Brain microvascular endothelial cell (primary cell): Measurements from ENCODE around the gene CCDC33.

Experiments used
- DNase-seq: peaks from one replicate; pipeline ENCODE4 v3.0.0-alpha.2; 2020
- H3K27ac ChIP-seq: fragments of 250-450 bp; sonication (Bioruptor Pico); 2 replicates; pipeline ENCODE4 v1.5.1; 2020; ENCODE audit warnings: mild to moderate bottlenecking, moderate library complexity
- H3K27me3 ChIP-seq: fragments of 250-450 bp; sonication (Bioruptor Pico); replicated peaks from 2 replicates; pipeline ENCODE4 v1.5.1; 2020; ENCODE audit warnings: mild to moderate bottlenecking
- H3K36me3 ChIP-seq: fragments of 250-450 bp; sonication (Bioruptor Pico); replicated peaks from 2 replicates; pipeline ENCODE4 v1.5.1; 2020; ENCODE audit warnings: mild to moderate bottlenecking
- H3K4me3 ChIP-seq: 2 replicates; pipeline ENCODE4 v1.5.1; 2011; ENCODE audit warnings: low read depth, mild to moderate bottlenecking, control low read depth, low read length, moderate library complexity
- CTCF ChIP-seq: IDR thresholded peaks from 2 replicates; pipeline ENCODE4 v1.5.1; 2011; ENCODE audit warnings: low read depth, mild to moderate bottlenecking, moderate library complexity, low read length, control low read depth, inconsistent platforms; ENCODE audit errors: missing control alignments
- in situ Hi-C: cut with HindIII; loops from 2 replicates; pipeline ENCODE4 v1.10.0; 2017; ENCODE audit warnings: low sequenced_read_pairs, low pct_ligation_motif_present

CCDC33 gene

GRCh38 chr15:74374648-74375302 lies 138.6 kb downstream of the CCDC33 start:
- no peak for TF ChIP-seq CTCF
- DNase-seq, result no peak

GRCh38 chr15:74375303-74375693 lies 139.2 kb downstream of the CCDC33 start:
- Histone ChIP-seq H3K27me3 (no peaks in the 10 kb centered on the region), H3K36me3 (no peaks in the 10 kb centered on the region), H3K4me3 (no peak overlapping the region), H3K27ac (no peak overlapping the region)
- peak; percentile 77 for DNase-seq
- in situ Hi-C loops, result no loop called here
- TF ChIP-seq CTCF, result peak; percentile 91

More at GRCh38 chr15:74374648-74375302, 138.6 kb downstream of the CCDC33 start:
- in situ Hi-C loops, result loop anchor here (25.0 kb wide), 1 partner anchor 388 kb away; no protein-coding TSS in a partner anchor
- Histone ChIP-seq H3K4me3 (peak overlapping the region; percentile 65), H3K36me3 (no peaks in the 10 kb centered on the region), H3K27ac (no peak overlapping the region), H3K27me3 (no peaks in the 10 kb centered on the region)

- TF ChIP-seq CTCF, result no peak
- Histone ChIP-seq H3K27me3 (no peaks in the 10 kb centered on the region), H3K27ac (no peak overlapping the region), H3K36me3 (no peaks in the 10 kb centered on the region), H3K4me3 (no peak overlapping the region)
- in situ Hi-C loops, result no loop called here
- no peak for DNase-seq
These were observed 140.1 kb downstream of the CCDC33 start for GRCh38 chr15:74376226-74376625.

GRCh38 chr15:74376825-74377581 lies 140.9 kb downstream of the CCDC33 start:
- TF ChIP-seq CTCF, result no peak
- Histone ChIP-seq H3K27ac (no peak overlapping the region), H3K36me3 (no peaks in the 10 kb centered on the region), H3K27me3 (no peaks in the 10 kb centered on the region), H3K4me3 (no peak overlapping the region)
- no peak for DNase-seq
- in situ Hi-C loops, result no loop called here

GRCh38 chr15:74377831-74378766 lies 142.0 kb downstream of the CCDC33 start:
- no peak overlapping the region for H3K27ac ChIP-seq
- in situ Hi-C loops, result no loop called here
- H3K4me3 ChIP-seq, result no peak overlapping the region
- TF ChIP-seq CTCF, result no peak
- DNase-seq, result no peak
- no peaks in the 10 kb centered on the region for H3K36me3 ChIP-seq
- no peaks in the 10 kb centered on the region for H3K27me3 ChIP-seq
